Suprapubic skin (tissue), 4 donors: ENCODE measurements around the gene SNRPA.

ENCODE experiments used
- CTCF ChIP-seq, 2 donors: fragments of 200-600 bp in 1 of 2; fragments of 450-650 bp in 1 of 2; sonication (generic) in 1 of 2; IDR thresholded peaks; one replicate each; pipeline ENCODE4 v1.5.1; 2016 to 2019; ENCODE audit warnings: antibody characterized with exemption in 2 of 2, mild to moderate bottlenecking in 1 of 2, moderate library complexity in 1 of 2
- EP300 ChIP-seq: sonication (generic); formaldehyde crosslinking; IDR thresholded peaks from one replicate; pipeline ENCODE4 v1.6.1; 2017; ENCODE audit warnings: antibody characterized with exemption
- POLR2A ChIP-seq, 2 donors: fragments of 450-650 bp; IDR thresholded peaks; one replicate each; pipeline ENCODE4 v1.6.1; 2017; ENCODE audit warnings: antibody characterized with exemption in 2 of 2, mild to moderate bottlenecking in 2 of 2, moderate library complexity in 2 of 2
- POLR2AphosphoS5 ChIP-seq, 3 donors: sonication (generic); formaldehyde crosslinking; IDR thresholded peaks; one replicate each; pipeline ENCODE4 v1.6.1; 2017; ENCODE audit warnings: antibody characterized with exemption in 3 of 3

- TF ChIP-seq CTCF (IDR thresholded peaks at IDR 0.05) = no peak
- no peak for TF ChIP-seq POLR2AphosphoS5 (IDR thresholded peaks at IDR 0.05)
- TF ChIP-seq POLR2A (IDR thresholded peaks at IDR 0.05) = no peak
- TF ChIP-seq EP300 = no peak
Observed at GRCh38 chr19:40780582-40780981, 29.6 kb downstream of the SNRPA start.
